H9 (cell line): Measurements from ENCODE around the gene TIRAP. TPM values are rescaled to one million over a fixed set of nuclear protein-coding genes. Genes with fewer than 3 reads are reported as not detected.
A peak's percentile ranks its signal among the peaks of the same experiment; 100 is the strongest.

Source experiments
- DNase-seq: peaks from one replicate; pipeline ENCODE4 v3.0.0-alpha.2; 2017
- H2AFZ ChIP-seq: one replicate; pipeline ENCODE4 v1.6.1; 2013; ENCODE audit warnings: mild to moderate bottlenecking, low read length, control low read depth, moderate library complexity
- H2AK5ac ChIP-seq: 2 replicates; pipeline ENCODE4 v1.6.1; 2013; ENCODE audit warnings: low read length, control low read depth, mixed read lengths; ENCODE audit not compliant: insufficient read length
- H2BK120ac ChIP-seq: one replicate; pipeline ENCODE4 v1.6.1; 2013; ENCODE audit warnings: low read depth, mild to moderate bottlenecking, low read length, control low read depth, inconsistent platforms; ENCODE audit not compliant: poor library complexity, severe bottlenecking
- H2BK12ac ChIP-seq: 2 replicates; pipeline ENCODE4 v1.6.1; 2013; ENCODE audit warnings: low read length, control low read depth, mixed read lengths, low read depth; ENCODE audit not compliant: insufficient read length
- H2BK15ac ChIP-seq: 2 replicates; pipeline ENCODE4 v1.6.1; 2013; ENCODE audit warnings: low read depth, low read length, control low read depth
- H2BK20ac ChIP-seq: one replicate; pipeline ENCODE4 v1.6.1; 2013; ENCODE audit warnings: low read depth, mild to moderate bottlenecking, low read length, control low read depth, inconsistent platforms; ENCODE audit not compliant: poor library complexity, severe bottlenecking
- H2BK5ac ChIP-seq: 2 replicates; pipeline ENCODE4 v1.6.1; 2013; ENCODE audit warnings: low read length, control low read depth, mixed read lengths; ENCODE audit not compliant: insufficient read length
- H3K14ac ChIP-seq: 2 replicates; pipeline ENCODE4 v1.6.1; 2013; ENCODE audit warnings: low read length, control low read depth; ENCODE audit not compliant: insufficient read depth
- H3K18ac ChIP-seq: 2 replicates; pipeline ENCODE4 v1.6.1; 2013; ENCODE audit warnings: low read depth, mild to moderate bottlenecking, mixed read lengths, low read length, control low read depth; ENCODE audit not compliant: insufficient read length
- H3K23ac ChIP-seq: 2 replicates; pipeline ENCODE4 v1.6.1; 2013; ENCODE audit warnings: low read length, control low read depth, mixed read lengths, low read depth; ENCODE audit not compliant: insufficient read length
- H3K23me2 ChIP-seq: 2 replicates; pipeline ENCODE4 v1.6.1; 2013; ENCODE audit warnings: low read depth, mild to moderate bottlenecking, mixed read lengths, low read length, control low read depth; ENCODE audit not compliant: insufficient read length, poor library complexity, severe bottlenecking
- H3K27ac ChIP-seq: 2 replicates; pipeline ENCODE4 v1.5.1; 2013; ENCODE audit warnings: low read length, control low read depth, mixed read lengths, low read depth; ENCODE audit not compliant: insufficient read length
- H3K27me3 ChIP-seq: 2 replicates; pipeline ENCODE4 v1.6.1; 2013; ENCODE audit warnings: low read length, control low read depth, inconsistent platforms; ENCODE audit not compliant: insufficient read depth
- H3K4ac ChIP-seq: 2 replicates; pipeline ENCODE4 v1.6.1; 2013; ENCODE audit warnings: low read depth, mild to moderate bottlenecking, control low read depth, inconsistent platforms, low read length, moderate library complexity
- H3K4me1 ChIP-seq: 2 replicates; pipeline ENCODE4 v1.6.1; 2013; ENCODE audit warnings: low read length, control low read depth, inconsistent platforms; ENCODE audit not compliant: insufficient read depth
- H3K4me2 ChIP-seq: 2 replicates; pipeline ENCODE4 v1.6.1; 2013; ENCODE audit warnings: low read length, control low read depth, mixed read lengths; ENCODE audit not compliant: insufficient read length, insufficient read depth
- H3K56ac ChIP-seq: 2 replicates; pipeline ENCODE4 v1.6.1; 2013; ENCODE audit warnings: low read depth, mild to moderate bottlenecking, mixed read lengths, low read length, control low read depth; ENCODE audit not compliant: insufficient read length
- H3K79me1 ChIP-seq: 2 replicates; pipeline ENCODE4 v1.6.1; 2013; ENCODE audit warnings: low read depth, mild to moderate bottlenecking, moderate library complexity, low read length, control low read depth, inconsistent platforms; ENCODE audit not compliant: insufficient read depth, poor library complexity, severe bottlenecking
- H3K79me2 ChIP-seq: 2 replicates; pipeline ENCODE4 v1.6.1; 2013; ENCODE audit warnings: low read length, control low read depth, inconsistent platforms; ENCODE audit not compliant: insufficient read depth
- H3K9ac ChIP-seq: 2 replicates; pipeline ENCODE4 v1.6.1; 2013; ENCODE audit warnings: low read length, control low read depth, mixed read lengths; ENCODE audit not compliant: insufficient read length; ENCODE audit errors: extremely low read depth
- H3K9me3 ChIP-seq: one replicate; pipeline ENCODE4 v1.6.1; 2013; ENCODE audit warnings: low read depth, low read length, inconsistent platforms; ENCODE audit not compliant: control insufficient read depth
- H3T11ph ChIP-seq: one replicate; pipeline ENCODE4 v1.6.1; 2013; ENCODE audit warnings: mild to moderate bottlenecking, low read length, control low read depth, inconsistent platforms
- H4K20me1 ChIP-seq: one replicate; pipeline ENCODE4 v1.6.1; 2013; ENCODE audit not compliant: control insufficient read depth, insufficient read length, insufficient read depth
- H4K5ac ChIP-seq: 2 replicates; pipeline ENCODE4 v1.6.1; 2013; ENCODE audit warnings: low read depth, mild to moderate bottlenecking, mixed read lengths, low read length, control low read depth; ENCODE audit not compliant: insufficient read length
- H4K8ac ChIP-seq: replicated peaks from 2 replicates; pipeline ENCODE4 v1.6.1; 2013; ENCODE audit warnings: low read length, control low read depth, mixed read lengths, low read depth; ENCODE audit not compliant: insufficient read length
- H4K91ac ChIP-seq: 2 replicates; pipeline ENCODE4 v1.6.1; 2013; ENCODE audit warnings: low read depth, mild to moderate bottlenecking, moderate library complexity, mixed read lengths, low read length, control low read depth; ENCODE audit not compliant: insufficient read length
- H3K27ac Mint-ChIP-seq, 3 experiments: 2 replicates in 2 of 3; 3 replicates in 1 of 3; pipeline ENCODE4 v1.8.0; 2020 to 2021; ENCODE audit warnings: mixed read lengths in 3 of 3, mild to moderate bottlenecking in 1 of 3, moderate library complexity in 1 of 3
- H3K27me3 Mint-ChIP-seq: 2 replicates; pipeline ENCODE4 v1.8.0; 2021; ENCODE audit warnings: low read depth, mild to moderate bottlenecking, moderate library complexity, mixed read lengths
- H3K36me3 Mint-ChIP-seq, 3 experiments: 2 replicates in 2 of 3; 3 replicates in 1 of 3; pipeline ENCODE4 v1.8.0; 2020 to 2021; ENCODE audit warnings: low read depth in 3 of 3, mixed read lengths in 3 of 3; ENCODE audit not compliant: insufficient read depth in 1 of 3
- H3K4me1 Mint-ChIP-seq, 2 experiments: 2 replicates each; pipeline ENCODE4 v1.8.0; 2020; ENCODE audit warnings: mixed read lengths in 2 of 2
- H3K4me3 Mint-ChIP-seq, 2 experiments: 2 replicates in 1 of 2; 3 replicates in 1 of 2; pipeline ENCODE4 v1.8.0; 2020 to 2021; ENCODE audit warnings: mild to moderate bottlenecking in 2 of 2, mixed read lengths in 2 of 2, moderate library complexity in 1 of 2
- H3K9me3 Mint-ChIP-seq, 2 experiments: 2 replicates in 1 of 2; 3 replicates in 1 of 2; pipeline ENCODE4 v1.8.0; 2020; ENCODE audit warnings: mild to moderate bottlenecking in 2 of 2, mixed read lengths in 2 of 2, moderate library complexity in 1 of 2
- WGBS: extraction: QIAGEN DNeasy Blood & Tissue Kit; methylation state at CpG from one replicate; pipeline ENCODE4 v1.1.7; 2013; ENCODE audit warnings: missing lambda C conversion rate, low lambda C conversion rate, mixed read lengths; ENCODE audit not compliant: insufficient read length; ENCODE audit errors: extremely low coverage; 5-methylcytosine and 5-hydroxymethylcytosine counted together
- total RNA-seq: library from RNA; stranded (reverse); gene quantifications from 2 replicates; pipeline ENCODE4 v1.2.1, GENCODE V29; 2021
- TF ChIP-seq, protein P1 (sequence below): fragments of 200-600 bp; sonication (generic); conservative IDR thresholded peaks from 3 replicates; pipeline ENCODE4 v1.8.0; 2021; ENCODE audit warnings: antibody characterized with exemption, mild to moderate bottlenecking

TIRAP gene
- total RNA-seq, 1 experiment from 2014 or later = 7.0 TPM

DNA sequence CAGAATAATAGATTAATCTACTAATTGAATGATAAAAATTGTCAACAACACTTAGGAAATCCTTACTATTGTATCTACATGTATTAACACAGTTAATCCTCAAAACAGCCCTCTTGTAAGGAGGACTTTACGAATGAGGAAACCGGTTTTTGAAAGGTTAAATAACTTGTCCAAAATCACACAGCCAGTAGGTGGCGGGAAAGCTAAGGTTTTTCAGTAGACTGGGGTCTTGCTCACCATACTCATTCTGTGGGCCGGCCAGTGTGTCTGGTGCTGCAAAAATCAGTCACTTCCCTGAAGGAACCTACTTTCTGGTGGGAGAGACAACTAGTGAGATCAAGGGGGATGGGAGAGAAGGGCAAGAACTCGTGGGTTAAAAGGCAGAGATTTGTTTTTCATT is 24.8 kb downstream of the TIRAP start:
- no peaks in the 10 kb centered on the region for H4K20me1 ChIP-seq
- no peak overlapping the region for H2BK12ac ChIP-seq
- H3K27ac ChIP-seq = no peak overlapping the region
- H3K4ac ChIP-seq = no peak overlapping the region
- no peak overlapping the region for H2BK15ac ChIP-seq
- H3K18ac ChIP-seq = no peak overlapping the region
- H3K14ac ChIP-seq = no peak overlapping the region
- H4K5ac ChIP-seq = no peak overlapping the region
- Mint-ChIP-seq H3K27me3 (no peaks in the 10 kb centered on the region), H3K4me1 (peaks cover 10 to 18% of the 10 kb centered on the region in 2 experiments), H3K4me3 (no peak overlapping the region), H3K27ac (peak overlapping the region in 1 of 3 experiments; percentile 88; a peak in 1 of 7 replicates), H3K36me3 (peaks cover 14 to 39% (median 36%) of the 10 kb centered on the region in 3 experiments; a peak in 6 of 7 replicates), H3K9me3 (no peaks in the 10 kb centered on the region)
- no peak overlapping the region for H4K91ac ChIP-seq
- H2BK20ac ChIP-seq = no peak overlapping the region
- H3K9me3 ChIP-seq = no peaks in the 10 kb centered on the region
- H3T11ph ChIP-seq = no peak overlapping the region
- H3K9ac ChIP-seq = no peak overlapping the region
- H3K4me1 ChIP-seq = peaks cover 3% of the 10 kb centered on the region; the same call in 1 of the 2 replicates
- no CpG with 5 or more reads among the region's 5 CpGs for WGBS
- no peak overlapping the region for H2AK5ac ChIP-seq
- H3K23me2 ChIP-seq = peaks cover 7% of the 10 kb centered on the region
- no peaks in the 10 kb centered on the region for H3K79me1 ChIP-seq
- TF ChIP-seq, protein P1, sequence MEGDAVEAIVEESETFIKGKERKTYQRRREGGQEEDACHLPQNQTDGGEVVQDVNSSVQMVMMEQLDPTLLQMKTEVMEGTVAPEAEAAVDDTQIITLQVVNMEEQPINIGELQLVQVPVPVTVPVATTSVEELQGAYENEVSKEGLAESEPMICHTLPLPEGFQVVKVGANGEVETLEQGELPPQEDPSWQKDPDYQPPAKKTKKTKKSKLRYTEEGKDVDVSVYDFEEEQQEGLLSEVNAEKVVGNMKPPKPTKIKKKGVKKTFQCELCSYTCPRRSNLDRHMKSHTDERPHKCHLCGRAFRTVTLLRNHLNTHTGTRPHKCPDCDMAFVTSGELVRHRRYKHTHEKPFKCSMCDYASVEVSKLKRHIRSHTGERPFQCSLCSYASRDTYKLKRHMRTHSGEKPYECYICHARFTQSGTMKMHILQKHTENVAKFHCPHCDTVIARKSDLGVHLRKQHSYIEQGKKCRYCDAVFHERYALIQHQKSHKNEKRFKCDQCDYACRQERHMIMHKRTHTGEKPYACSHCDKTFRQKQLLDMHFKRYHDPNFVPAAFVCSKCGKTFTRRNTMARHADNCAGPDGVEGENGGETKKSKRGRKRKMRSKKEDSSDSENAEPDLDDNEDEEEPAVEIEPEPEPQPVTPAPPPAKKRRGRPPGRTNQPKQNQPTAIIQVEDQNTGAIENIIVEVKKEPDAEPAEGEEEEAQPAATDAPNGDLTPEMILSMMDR = peak; percentile 67
- no peaks in the 10 kb centered on the region for H3K79me2 ChIP-seq
- H3K56ac ChIP-seq = no peak overlapping the region
- no peak overlapping the region for H2BK120ac ChIP-seq
- no peak overlapping the region for H3K4me2 ChIP-seq
- no peaks in the 10 kb centered on the region for H3K27me3 ChIP-seq
- DNase-seq = peak; percentile 52
- no peak overlapping the region for H3K23ac ChIP-seq
- H2BK5ac ChIP-seq = no peak overlapping the region
- H2AFZ ChIP-seq = no peak overlapping the region
- H4K8ac ChIP-seq = no peak overlapping the region
